HUES6 (cell line): Measurements from ENCODE around the gene LPCAT2.

Source experiments
- H3K27ac ChIP-seq: 2 replicates; pipeline ENCODE4 v1.7.0; 2013; ENCODE audit warnings: low read depth, mild to moderate bottlenecking, low read length, inconsistent platforms
- H3K27me3 ChIP-seq: 2 replicates; pipeline ENCODE4 v1.6.1; 2013; ENCODE audit warnings: low read length; ENCODE audit not compliant: control insufficient read depth, insufficient read depth
- H3K36me3 ChIP-seq: 2 replicates; pipeline ENCODE4 v1.6.1; 2013; ENCODE audit warnings: low read length; ENCODE audit not compliant: control insufficient read depth, insufficient read depth
- H3K4me1 ChIP-seq: 2 replicates; pipeline ENCODE4 v1.6.1; 2013; ENCODE audit warnings: low read length; ENCODE audit not compliant: control insufficient read depth, insufficient read depth
- H3K4me3 ChIP-seq: 2 replicates; pipeline ENCODE4 v1.5.1; 2013; ENCODE audit warnings: low read depth, low read length
- H3K9ac ChIP-seq: one replicate; pipeline ENCODE4 v1.6.1; 2013; ENCODE audit warnings: mild to moderate bottlenecking, low read length
- H3K9me3 ChIP-seq: 2 replicates; pipeline ENCODE4 v1.6.1; 2013; ENCODE audit warnings: low read depth, low read length; ENCODE audit not compliant: control insufficient read depth, insufficient read depth

LPCAT2 gene

DNA sequence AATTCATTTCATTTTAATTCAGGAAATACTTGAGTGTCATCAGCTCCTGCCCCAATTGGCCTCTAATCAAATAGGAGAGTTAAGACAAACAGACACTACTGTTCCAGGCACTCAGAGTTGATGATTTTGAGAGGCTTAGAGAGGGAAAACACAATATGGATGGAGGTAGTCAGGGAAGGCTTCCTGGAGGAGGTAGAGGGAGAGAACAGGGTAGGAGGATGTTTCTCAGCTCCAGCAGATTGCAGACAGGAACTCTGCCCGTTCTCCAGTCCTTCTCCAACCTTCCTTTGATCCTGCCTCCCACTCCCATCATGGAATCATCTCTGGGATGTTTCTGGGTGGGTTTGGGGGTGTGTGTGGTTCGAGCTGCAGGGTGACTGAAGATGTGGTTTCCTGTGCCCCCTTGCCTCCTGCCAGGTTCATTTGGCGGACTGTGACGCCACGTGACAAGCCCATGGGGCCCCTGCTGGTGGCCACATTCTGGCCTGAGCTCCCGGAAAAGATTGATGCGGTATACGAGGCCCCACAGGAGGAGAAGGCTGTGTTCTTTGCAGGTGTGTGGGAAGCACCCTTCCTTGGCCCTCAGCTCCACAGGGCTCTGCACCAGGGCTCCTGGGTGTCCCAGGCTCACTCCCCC is 12.2 kb upstream of the LPCAT2 start:
- Histone ChIP-seq H3K4me1 (peaks cover 9% of the 10 kb centered on the region), H3K9ac (no peak overlapping the region)

DNA sequence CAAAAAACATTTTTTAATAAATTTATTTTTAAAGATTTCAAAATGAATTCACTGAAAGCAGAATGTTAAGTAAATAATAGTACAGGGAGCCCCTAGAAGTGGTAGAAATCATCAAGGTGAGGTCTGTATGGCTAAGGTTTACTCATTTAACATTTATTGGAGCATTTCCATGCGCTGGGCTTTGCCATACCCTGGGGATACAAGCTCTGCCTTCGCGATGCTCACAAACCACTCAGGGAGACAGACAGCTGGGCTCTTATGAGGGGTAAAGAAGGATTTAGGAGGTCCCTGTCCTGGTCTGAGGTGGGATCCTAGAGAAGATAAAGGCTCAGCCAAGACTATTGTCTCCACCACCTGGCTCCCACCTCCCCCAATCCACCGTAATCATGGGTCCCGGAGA is 11.3 kb upstream of the LPCAT2 start:
- Histone ChIP-seq H3K9me3 (no peaks in the 10 kb centered on the region), H3K4me1 (peaks cover 10% of the 10 kb centered on the region)

More for the DNA sequence above, 12.2 kb upstream of the LPCAT2 start:
- H3K36me3 ChIP-seq, result peaks cover 65% of the 10 kb centered on the region; the same call in 1 of the 2 replicates
- no peak overlapping the region for H3K4me3 ChIP-seq
- no peak overlapping the region for H3K27ac ChIP-seq
- no peaks in the 10 kb centered on the region for H3K9me3 ChIP-seq
- H3K27me3 ChIP-seq, result no peaks in the 10 kb centered on the region

DNA sequence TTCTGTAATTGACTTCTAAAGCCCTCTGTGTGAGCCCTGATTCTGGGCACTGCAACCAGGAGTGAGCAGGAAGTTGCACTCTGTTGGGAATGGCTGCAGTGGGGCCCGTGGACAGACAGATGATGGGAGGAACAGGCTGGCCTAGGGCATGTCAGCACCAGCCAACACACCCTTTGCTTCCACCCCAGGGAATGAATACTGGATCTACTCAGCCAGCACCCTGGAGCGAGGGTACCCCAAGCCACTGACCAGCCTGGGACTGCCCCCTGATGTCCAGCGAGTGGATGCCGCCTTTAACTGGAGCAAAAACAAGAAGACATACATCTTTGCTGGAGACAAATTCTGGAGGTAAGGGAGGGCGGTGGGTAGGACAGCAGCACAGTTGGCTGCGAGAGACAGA is 10.8 kb upstream of the LPCAT2 start:
- Histone ChIP-seq H3K27me3 (no peaks in the 10 kb centered on the region), H3K4me1 (peaks cover 15% of the 10 kb centered on the region), H3K4me3 (no peak overlapping the region), H3K9me3 (no peaks in the 10 kb centered on the region), H3K27ac (no peak overlapping the region), H3K36me3 (peaks cover 63% of the 10 kb centered on the region; the same call in 1 of the 2 replicates), H3K9ac (no peak overlapping the region)

More for the DNA sequence above, 11.3 kb upstream of the LPCAT2 start:
- Histone ChIP-seq H3K27me3 (no peaks in the 10 kb centered on the region), H3K27ac (no peak overlapping the region), H3K36me3 (peaks cover 65% of the 10 kb centered on the region; the same call in 1 of the 2 replicates), H3K9ac (no peak overlapping the region), H3K4me3 (no peak overlapping the region)

DNA sequence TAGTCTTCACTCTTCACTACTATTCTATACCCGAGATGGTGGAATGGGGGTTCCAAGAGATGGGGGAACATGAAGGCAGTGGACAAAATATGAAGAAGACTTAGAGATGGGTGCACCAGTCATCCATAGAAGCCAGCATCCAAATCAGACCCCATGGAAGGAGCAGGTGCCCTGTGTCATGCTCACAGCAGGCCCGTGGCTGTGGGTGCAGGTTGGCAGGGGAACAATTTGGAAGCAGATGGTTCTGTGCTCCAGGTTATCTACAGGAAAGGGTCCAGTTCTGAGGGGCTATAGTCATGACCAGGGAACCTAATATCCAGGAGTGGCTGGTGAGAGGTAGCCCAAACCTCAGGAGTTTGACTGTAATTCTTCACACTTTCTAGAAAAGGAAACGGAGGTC is 9.6 kb upstream of the LPCAT2 start:
- H3K4me1 ChIP-seq, result peaks cover 17% of the 10 kb centered on the region

DNA sequence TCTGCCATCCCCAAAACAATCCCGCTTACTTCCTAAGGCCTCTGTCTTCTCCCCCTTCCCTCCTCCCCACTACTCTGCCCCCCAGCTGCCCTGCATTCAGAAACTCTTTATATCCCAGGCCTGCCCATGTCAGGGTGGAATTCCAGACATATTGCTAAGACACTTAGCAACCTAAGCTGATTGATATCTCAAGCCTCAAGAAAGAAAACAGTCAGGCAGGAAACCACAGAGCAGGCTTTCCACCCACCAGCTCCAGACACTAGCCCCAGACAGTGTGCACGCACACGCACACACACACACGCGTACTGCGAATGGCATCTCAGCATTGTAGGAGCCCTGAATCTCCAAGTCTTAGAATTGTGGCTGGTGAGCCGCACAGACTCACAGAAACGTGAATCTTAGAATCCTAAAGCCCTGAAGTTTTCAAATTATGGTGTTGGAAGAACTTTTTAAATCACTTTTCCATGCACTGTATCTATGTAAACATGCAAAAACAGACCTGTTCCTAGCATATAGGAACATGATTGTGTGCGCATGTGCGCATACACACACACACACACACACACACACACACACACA is 8.8 kb upstream of the LPCAT2 start:
- H3K9ac ChIP-seq, result peak overlapping the region; percentile 17
- no peaks in the 10 kb centered on the region for H3K27me3 ChIP-seq
- no peak overlapping the region for H3K27ac ChIP-seq
- H3K9me3 ChIP-seq, result no peaks in the 10 kb centered on the region
- H3K4me1 ChIP-seq, result peaks cover 17% of the 10 kb centered on the region
- H3K36me3 ChIP-seq, result peaks cover 52% of the 10 kb centered on the region; the same call in 1 of the 2 replicates
- H3K4me3 ChIP-seq, result no peak overlapping the region

More for the DNA sequence above, 9.6 kb upstream of the LPCAT2 start:
- Histone ChIP-seq H3K9me3 (no peaks in the 10 kb centered on the region), H3K36me3 (peaks cover 60% of the 10 kb centered on the region; the same call in 1 of the 2 replicates), H3K4me3 (no peak overlapping the region), H3K9ac (no peak overlapping the region), H3K27ac (no peak overlapping the region), H3K27me3 (no peaks in the 10 kb centered on the region)

DNA sequence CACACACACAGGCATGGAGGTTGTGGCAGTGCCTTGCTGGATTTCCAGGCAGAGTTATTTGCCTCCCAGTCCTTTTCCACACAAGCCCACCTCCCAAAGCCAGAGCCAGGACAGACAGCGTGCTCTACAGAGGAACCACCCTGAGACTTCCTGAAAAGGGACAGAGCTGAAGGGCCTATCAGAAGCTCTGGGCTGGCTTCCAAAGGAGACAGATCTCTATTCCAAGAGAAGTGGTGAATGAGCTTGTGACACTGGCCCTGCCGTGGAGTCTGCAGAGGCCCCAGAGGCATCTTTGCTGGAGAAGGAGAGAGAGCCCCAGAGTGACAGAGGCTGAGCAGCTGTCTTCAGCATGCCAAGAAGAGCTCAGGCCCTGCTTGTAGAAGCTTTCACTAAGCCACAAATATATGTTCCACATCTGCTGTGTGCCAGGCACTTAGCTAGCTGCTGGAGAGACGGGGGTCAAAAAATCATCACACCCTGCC is 8.3 kb upstream of the LPCAT2 start:
- H3K9ac ChIP-seq, result peak overlapping the region; percentile 17
- peaks cover 53% of the 10 kb centered on the region for H3K36me3 ChIP-seq
- H3K27me3 ChIP-seq, result no peaks in the 10 kb centered on the region
- no peak overlapping the region for H3K4me3 ChIP-seq
- H3K27ac ChIP-seq, result no peak overlapping the region; the same call in 1 of the 2 replicates
- H3K9me3 ChIP-seq, result no peaks in the 10 kb centered on the region
- peaks cover 17% of the 10 kb centered on the region for H3K4me1 ChIP-seq

DNA sequence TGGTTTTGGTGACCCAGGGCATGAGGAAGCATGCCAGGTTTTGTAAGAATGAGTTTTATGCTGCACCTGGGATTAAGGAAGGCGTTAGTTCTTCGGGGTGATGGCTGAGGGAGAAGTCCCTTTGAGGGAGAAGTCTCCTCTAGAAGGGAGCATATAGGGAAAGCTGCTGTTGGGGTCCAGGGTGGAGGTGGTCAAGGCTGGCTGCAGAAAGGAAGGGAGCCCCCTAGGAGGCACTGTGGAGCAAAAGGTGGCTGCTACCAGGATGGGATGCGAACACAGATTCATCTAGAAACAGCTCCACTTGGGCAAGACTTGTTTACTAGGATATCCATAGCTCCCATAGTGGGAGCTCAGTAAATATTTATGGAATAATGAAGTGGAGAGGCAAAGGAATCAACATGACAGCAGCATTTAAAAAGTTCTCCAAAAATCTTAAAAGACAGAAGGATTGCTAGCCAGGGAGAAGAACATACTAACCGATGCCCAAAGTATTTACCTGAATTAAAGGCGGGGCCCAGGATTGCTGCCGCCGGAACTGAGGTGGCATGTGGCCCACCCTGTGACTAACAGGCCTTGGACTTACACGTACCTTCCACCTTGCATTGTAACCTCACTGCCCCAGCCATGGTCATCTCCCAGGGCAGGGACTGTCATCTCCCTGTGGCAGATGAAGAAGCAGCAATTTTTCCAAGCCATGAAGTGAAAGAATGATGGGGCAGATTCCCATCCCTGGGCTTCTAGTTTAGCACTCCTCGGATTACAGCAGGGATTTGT is 7.1 kb upstream of the LPCAT2 start:
- Histone ChIP-seq H3K27me3 (no peaks in the 10 kb centered on the region), H3K4me3 (no peak overlapping the region), H3K9ac (no peak overlapping the region), H3K4me1 (peaks cover 10% of the 10 kb centered on the region; the same call in 1 of the 2 replicates), H3K27ac (no peak overlapping the region), H3K36me3 (peaks cover 57% of the 10 kb centered on the region), H3K9me3 (no peaks in the 10 kb centered on the region)

DNA sequence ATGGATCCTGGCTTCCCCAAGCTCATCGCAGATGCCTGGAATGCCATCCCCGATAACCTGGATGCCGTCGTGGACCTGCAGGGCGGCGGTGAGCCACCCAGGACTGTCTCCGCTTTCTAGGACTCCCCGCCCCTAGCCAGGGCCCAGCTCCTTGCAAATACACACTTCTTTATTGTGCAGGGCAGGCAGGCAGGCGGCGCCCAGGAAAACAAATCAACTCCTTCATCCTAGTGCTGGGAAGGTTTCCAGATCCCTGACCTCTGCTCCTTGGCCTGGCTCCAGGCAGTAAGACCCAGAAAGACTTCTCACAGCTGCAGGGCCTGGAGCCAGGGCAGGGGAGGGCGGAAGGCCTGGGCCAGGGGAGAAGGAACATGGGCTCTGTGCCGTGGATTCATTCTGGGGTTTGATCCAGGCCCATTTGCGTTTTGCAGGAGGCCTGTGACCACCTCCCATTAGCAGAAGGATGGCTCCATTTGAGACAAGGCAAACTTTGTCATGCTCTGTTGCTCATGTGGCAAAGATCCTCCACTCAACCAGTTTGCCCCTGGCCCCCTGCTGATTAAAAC is 6.0 kb upstream of the LPCAT2 start:
- H3K4me3 ChIP-seq, result no peak overlapping the region
- peak overlapping the region; percentile 14 for H3K9ac ChIP-seq
- H3K36me3 ChIP-seq, result peaks cover 51% of the 10 kb centered on the region
- H3K4me1 ChIP-seq, result peaks cover 10% of the 10 kb centered on the region; the same call in 1 of the 2 replicates
- H3K27me3 ChIP-seq, result no peaks in the 10 kb centered on the region
- no peaks in the 10 kb centered on the region for H3K9me3 ChIP-seq
- no peak overlapping the region for H3K27ac ChIP-seq

DNA sequence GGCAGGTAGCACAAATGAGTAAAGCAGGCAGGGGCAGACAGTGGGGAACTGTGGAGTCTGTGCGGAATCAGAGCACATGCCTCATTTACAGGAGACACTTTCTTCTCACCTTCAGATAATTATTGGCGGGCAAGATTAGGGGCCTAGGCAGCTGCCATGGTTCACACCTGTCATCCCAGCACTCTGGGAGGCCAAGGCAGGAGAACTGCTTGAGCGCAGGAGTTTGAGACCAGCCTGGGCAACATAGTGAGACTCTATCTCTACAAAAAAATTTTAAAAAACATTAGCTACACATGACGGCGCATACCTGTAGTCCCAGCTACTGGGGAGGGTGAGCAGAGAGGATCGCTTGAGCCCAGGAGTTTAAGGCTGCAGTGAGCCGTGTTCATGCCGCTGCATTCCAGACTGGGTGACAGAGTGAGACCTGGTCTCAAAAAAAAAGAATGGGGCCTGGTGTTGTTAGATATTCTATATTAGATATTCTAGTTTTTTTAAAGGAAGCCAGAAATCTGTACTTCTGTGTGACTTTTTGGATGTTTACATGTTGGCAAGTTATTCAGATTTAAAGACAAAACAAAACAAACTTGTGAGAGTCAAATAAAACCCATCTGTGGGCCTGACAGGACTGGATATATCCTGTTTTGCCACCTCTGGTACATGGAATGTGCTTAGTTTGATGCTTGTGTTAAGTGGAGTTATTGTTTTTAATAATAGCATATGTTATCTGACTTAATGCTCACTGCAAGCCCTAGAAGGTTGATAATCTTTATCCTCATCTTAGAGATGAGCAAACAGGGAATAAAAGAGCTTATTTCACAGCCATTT is 4.9 kb upstream of the LPCAT2 start:
- Histone ChIP-seq H3K4me1 (peaks cover 14% of the 10 kb centered on the region; the same call in 1 of the 2 replicates), H3K9me3 (no peaks in the 10 kb centered on the region), H3K36me3 (peaks cover 45% of the 10 kb centered on the region), H3K27ac (no peak overlapping the region), H3K27me3 (no peaks in the 10 kb centered on the region), H3K9ac (no peak overlapping the region), H3K4me3 (no peak overlapping the region)

DNA sequence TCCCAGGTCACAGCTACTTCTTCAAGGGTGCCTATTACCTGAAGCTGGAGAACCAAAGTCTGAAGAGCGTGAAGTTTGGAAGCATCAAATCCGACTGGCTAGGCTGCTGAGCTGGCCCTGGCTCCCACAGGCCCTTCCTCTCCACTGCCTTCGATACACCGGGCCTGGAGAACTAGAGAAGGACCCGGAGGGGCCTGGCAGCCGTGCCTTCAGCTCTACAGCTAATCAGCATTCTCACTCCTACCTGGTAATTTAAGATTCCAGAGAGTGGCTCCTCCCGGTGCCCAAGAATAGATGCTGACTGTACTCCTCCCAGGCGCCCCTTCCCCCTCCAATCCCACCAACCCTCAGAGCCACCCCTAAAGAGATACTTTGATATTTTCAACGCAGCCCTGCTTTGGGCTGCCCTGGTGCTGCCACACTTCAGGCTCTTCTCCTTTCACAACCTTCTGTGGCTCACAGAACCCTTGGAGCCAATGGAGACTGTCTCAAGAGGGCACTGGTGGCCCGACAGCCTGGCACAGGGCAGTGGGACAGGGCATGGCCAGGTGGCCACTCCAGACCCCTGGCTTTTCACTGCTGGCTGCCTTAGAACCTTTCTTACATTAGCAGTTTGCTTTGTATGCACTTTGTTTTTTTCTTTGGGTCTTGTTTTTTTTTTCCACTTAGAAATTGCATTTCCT is 3.4 kb upstream of the LPCAT2 start:
- Histone ChIP-seq H3K27me3 (no peaks in the 10 kb centered on the region), H3K27ac (no peak overlapping the region), H3K4me3 (no peak overlapping the region), H3K9me3 (no peaks in the 10 kb centered on the region), H3K36me3 (peaks cover 41% of the 10 kb centered on the region), H3K9ac (no peak overlapping the region), H3K4me1 (peaks cover 14% of the 10 kb centered on the region; the same call in 1 of the 2 replicates)
